ENCODE measurements around the gene FAM174C.
A peak's percentile ranks its signal among the peaks of the same experiment; 100 is the strongest.

FAM174C gene

GRCh38 chr19:1237027-1237659 lies 38.2 kb upstream of the FAM174C start:
- peak in 27 of 51 donors; percentile 11 to 61 (median 41) for DNase-seq

GRCh38 chr19:1237754-1238368 lies 37.5 kb upstream of the FAM174C start, which contains the start of gene CBARP:
TSS of gene CBARP (minus strand) at chr19:1238005. CDS start at chr19:1236100, 1,905 bp downstream.
- peak in 34 of 51 donors; percentile 14 to 83 (median 48) for DNase-seq

GRCh38 chr19:1238369-1239303 lies 36.7 kb upstream of the FAM174C start:
- DNase-seq: peak in 5 of 51 donors; percentile 16 to 43 (median 28)

- peak in 2 of 51 donors; percentile 47 to 49 for DNase-seq
Observed at GRCh38 chr19:1239420-1239795, 35.9 kb upstream of the FAM174C start.

- peak; percentile 36 to 96 (median 82) for DNase-seq
Observed at GRCh38 chr19:1239796-1240737, 35.3 kb upstream of the FAM174C start.

- DNase-seq: peak in 1 of 51 donors; percentile 26
Observed at GRCh38 chr19:1240925-1241324, 34.4 kb upstream of the FAM174C start.

GRCh38 chr19:1241417-1242095 lies 33.8 kb upstream of the FAM174C start, which contains the start of gene ATP5F1D:
TSS of gene ATP5F1D (plus strand) at chr19:1241751. CDS start at chr19:1241851, 100 bp downstream.
- DNase-seq: peak; percentile 38 to 95 (median 88)

GRCh38 chr19:1243768-1244692 lies 31.3 kb upstream of the FAM174C start:
- DNase-seq: peak in 49 of 51 donors; percentile 33 to 87 (median 76)

- peak in 20 of 51 donors; percentile 12 to 65 (median 35) for DNase-seq
Observed at GRCh38 chr19:1244693-1245451, 30.5 kb upstream of the FAM174C start.

- DNase-seq: peak in 5 of 51 donors; percentile 24 to 58 (median 34)
Observed at GRCh38 chr19:1245494-1246264, 29.7 kb upstream of the FAM174C start.

GRCh38 chr19:1246265-1247087 lies 28.9 kb upstream of the FAM174C start:
- peak in 2 of 51 donors; percentile 6 to 26 for DNase-seq

GRCh38 chr19:1247748-1248138 lies 27.6 kb upstream of the FAM174C start:
- DNase-seq: no peak

- peak in 41 of 51 donors; percentile 56 to 89 (median 74) for DNase-seq
Observed at GRCh38 chr19:1248139-1248785, 27.1 kb upstream of the FAM174C start, which contains the start of gene MIDN. TSS of gene MIDN (plus strand) at chr19:1248583. CDS start at chr19:1250297, 1,714 bp downstream.

- peak in 47 of 51 donors; percentile 49 to 91 (median 77) for DNase-seq
Observed at GRCh38 chr19:1248786-1249297, 26.5 kb upstream of the FAM174C start.

Data from hypothalamus (tissue), 51 donors.